ENCODE data around the gene DMD. TPM values are rescaled to one million over a fixed set of nuclear protein-coding genes. Genes with fewer than 3 reads are reported as not detected.

DMD gene
- total and polyA plus RNA-seq, 2 of the 13 experiments (the other 11 are each of a cell fraction or from before 2014, with no cell fraction given) = 17.6 to 25.9 TPM

DNA sequence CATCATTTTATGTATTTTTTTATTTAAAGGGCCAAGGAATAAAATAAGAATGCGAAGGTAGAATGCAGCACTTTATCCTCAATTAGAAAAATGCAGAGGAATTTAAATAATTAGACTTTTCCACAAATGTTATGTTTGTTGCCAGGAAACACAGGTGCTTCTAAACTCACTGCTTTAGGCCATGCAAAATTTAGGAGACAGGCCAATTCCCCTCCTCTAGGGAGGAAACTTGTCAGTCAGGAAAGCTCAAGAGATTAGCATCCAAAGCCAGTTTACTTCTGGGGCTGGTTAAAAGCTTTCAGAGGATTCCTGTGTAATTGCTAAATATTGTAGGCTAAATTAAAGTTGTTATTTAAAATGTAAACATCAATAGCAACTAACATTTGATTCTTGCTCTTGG lies 124.5 kb downstream of the DMD start:
- H3K9me3 ChIP-seq (ENCODE audit: low read length) = no peaks in the 10 kb centered on the region
- H3K4me1 ChIP-seq (ENCODE audit: insufficient read depth, low read length) = no peaks in the 10 kb centered on the region
- no TSS peak for BruUV-seq (replicated peaks)
- H3K79me2 ChIP-seq (ENCODE audit: insufficient read depth, low read length) = no peaks in the 10 kb centered on the region
- 3% methylated on average over 1 of the region's 1 CpG for WGBS (ENCODE audit: low lambda C conversion rate)
- no peak overlapping the region for H3K4me2 ChIP-seq (ENCODE audit: low read depth, low read length)
- H4K20me1 ChIP-seq (ENCODE audit: insufficient read depth, low read length) = no peaks in the 10 kb centered on the region
- intact Hi-C loops (cut with micrococcal nuclease; ENCODE audit: unreplicated experiment) = no loop called here
- no peaks in the 10 kb centered on the region for H3K36me3 ChIP-seq (replicated peaks in 1 of 2; ENCODE audit: control insufficient read depth in 1 of 2, insufficient read depth in 2 of 2, low read length in 2 of 2)
- H3K27me3 ChIP-seq (ENCODE audit: control insufficient read depth in 1 of 2, insufficient read depth in 2 of 2, low read length in 2 of 2) = no peaks in the 10 kb centered on the region
- no peak overlapping the region for H3K27ac ChIP-seq (ENCODE audit: extremely low read length, insufficient read depth, low read length)
- H2AFZ ChIP-seq (ENCODE audit: low read length) = no peak overlapping the region
- no peak for DNase-seq (ENCODE audit: low spot score)
- no peak overlapping the region for H3K9ac ChIP-seq (ENCODE audit: insufficient read depth, low read depth, low read length)
- ATAC-seq = no peak
- TF ChIP-seq XRCC5 (optimal IDR thresholded peaks at IDR 0.05; ENCODE audit: low read length) (no peak), HHEX (CRISPR knock-in tag; IDR thresholded peaks at IDR 0.05) (no peak), ZNF317 (CRISPR knock-in tag; IDR thresholded peaks at IDR 0.05) (no peak), MAFK (conservative IDR thresholded peaks at IDR 0.05 in 1 of 2, IDR thresholded peaks at IDR 0.05 in 1 of 2; ENCODE audit: low read length in 2 of 2) (0 out of 4 replicates have a peak, but pooled peaks of 1 of the 2 experiments have one; percentile 22)
- TF ChIP-seq, protein P1, sequence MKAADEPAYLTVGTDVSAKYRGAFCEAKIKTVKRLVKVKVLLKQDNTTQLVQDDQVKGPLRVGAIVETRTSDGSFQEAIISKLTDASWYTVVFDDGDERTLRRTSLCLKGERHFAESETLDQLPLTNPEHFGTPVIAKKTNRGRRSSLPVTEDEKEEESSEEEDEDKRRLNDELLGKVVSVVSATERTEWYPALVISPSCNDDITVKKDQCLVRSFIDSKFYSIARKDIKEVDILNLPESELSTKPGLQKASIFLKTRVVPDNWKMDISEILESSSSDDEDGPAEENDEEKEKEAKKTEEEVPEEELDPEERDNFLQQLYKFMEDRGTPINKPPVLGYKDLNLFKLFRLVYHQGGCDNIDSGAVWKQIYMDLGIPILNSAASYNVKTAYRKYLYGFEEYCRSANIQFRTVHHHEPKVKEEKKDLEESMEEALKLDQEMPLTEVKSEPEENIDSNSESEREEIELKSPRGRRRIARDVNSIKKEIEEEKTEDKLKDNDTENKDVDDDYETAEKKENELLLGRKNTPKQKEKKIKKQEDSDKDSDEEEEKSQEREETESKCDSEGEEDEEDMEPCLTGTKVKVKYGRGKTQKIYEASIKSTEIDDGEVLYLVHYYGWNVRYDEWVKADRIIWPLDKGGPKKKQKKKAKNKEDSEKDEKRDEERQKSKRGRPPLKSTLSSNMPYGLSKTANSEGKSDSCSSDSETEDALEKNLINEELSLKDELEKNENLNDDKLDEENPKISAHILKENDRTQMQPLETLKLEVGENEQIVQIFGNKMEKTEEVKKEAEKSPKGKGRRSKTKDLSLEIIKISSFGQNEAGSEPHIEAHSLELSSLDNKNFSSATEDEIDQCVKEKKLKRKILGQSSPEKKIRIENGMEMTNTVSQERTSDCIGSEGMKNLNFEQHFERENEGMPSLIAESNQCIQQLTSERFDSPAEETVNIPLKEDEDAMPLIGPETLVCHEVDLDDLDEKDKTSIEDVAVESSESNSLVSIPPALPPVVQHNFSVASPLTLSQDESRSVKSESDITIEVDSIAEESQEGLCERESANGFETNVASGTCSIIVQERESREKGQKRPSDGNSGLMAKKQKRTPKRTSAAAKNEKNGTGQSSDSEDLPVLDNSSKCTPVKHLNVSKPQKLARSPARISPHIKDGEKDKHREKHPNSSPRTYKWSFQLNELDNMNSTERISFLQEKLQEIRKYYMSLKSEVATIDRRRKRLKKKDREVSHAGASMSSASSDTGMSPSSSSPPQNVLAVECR (CRISPR knock-in tag; IDR thresholded peaks at IDR 0.05; ENCODE audit: borderline replicate concordance) = no peak
- FAIRE-seq = no peak
- no peak overlapping the region for H3K4me3 ChIP-seq (replicated peaks in 1 of 3; ENCODE audit: insufficient read depth in 1 of 3, low read depth in 2 of 3, low read length in 3 of 3)
- ChIA-PET CTCF (ENCODE audit: low intra/inter-chr PET ratio, low total read pairs) (no interaction called here), POLR2A (no interaction called here)
- in situ Hi-C loops (cut with HindIII; ENCODE audit: extremely low pct_ligation_motif_present, low pct_unique_long_range_greater_than_20kb) = no loop called here

All from HepG2 (cell line).